ENCODE results near the gene P2RY6.

DNA sequence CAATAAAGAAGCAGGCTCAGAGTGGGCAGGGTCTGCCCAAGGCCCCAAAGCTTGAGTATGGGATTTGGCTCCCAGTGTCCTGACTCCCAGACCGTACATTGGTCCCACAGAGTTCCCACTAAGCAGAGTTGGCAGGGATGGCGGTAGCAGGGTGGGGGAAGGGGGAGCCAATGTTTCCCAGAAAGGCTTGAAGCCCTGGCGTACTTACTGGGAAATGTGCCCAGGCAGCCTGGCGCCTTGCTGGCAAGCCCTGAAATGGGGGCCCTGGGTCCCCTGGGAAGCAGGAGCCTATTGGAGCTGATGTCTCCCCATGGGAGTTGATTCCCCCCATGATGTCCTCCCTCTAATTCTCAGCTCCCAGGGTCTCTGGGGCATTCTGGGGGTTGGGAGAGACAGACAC, 45.2 kb downstream of the P2RY6 start:
- TF ChIP-seq TCF12 (IDR thresholded peaks at IDR 0.05; ENCODE audit: low read depth) = no peak
- no peak for TF ChIP-seq RAD21 (IDR thresholded peaks at IDR 0.05; ENCODE audit: low read depth)
- TF ChIP-seq, protein P1, sequence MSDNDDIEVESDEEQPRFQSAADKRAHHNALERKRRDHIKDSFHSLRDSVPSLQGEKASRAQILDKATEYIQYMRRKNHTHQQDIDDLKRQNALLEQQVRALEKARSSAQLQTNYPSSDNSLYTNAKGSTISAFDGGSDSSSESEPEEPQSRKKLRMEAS (IDR thresholded peaks at IDR 0.05) = no peak
- TF ChIP-seq, protein P2, sequence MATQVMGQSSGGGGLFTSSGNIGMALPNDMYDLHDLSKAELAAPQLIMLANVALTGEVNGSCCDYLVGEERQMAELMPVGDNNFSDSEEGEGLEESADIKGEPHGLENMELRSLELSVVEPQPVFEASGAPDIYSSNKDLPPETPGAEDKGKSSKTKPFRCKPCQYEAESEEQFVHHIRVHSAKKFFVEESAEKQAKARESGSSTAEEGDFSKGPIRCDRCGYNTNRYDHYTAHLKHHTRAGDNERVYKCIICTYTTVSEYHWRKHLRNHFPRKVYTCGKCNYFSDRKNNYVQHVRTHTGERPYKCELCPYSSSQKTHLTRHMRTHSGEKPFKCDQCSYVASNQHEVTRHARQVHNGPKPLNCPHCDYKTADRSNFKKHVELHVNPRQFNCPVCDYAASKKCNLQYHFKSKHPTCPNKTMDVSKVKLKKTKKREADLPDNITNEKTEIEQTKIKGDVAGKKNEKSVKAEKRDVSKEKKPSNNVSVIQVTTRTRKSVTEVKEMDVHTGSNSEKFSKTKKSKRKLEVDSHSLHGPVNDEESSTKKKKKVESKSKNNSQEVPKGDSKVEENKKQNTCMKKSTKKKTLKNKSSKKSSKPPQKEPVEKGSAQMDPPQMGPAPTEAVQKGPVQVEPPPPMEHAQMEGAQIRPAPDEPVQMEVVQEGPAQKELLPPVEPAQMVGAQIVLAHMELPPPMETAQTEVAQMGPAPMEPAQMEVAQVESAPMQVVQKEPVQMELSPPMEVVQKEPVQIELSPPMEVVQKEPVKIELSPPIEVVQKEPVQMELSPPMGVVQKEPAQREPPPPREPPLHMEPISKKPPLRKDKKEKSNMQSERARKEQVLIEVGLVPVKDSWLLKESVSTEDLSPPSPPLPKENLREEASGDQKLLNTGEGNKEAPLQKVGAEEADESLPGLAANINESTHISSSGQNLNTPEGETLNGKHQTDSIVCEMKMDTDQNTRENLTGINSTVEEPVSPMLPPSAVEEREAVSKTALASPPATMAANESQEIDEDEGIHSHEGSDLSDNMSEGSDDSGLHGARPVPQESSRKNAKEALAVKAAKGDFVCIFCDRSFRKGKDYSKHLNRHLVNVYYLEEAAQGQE (IDR thresholded peaks at IDR 0.05; ENCODE audit: low read depth) = no peak
- TF ChIP-seq FOXM1 (IDR thresholded peaks at IDR 0.05; ENCODE audit: borderline replicate concordance, low read depth) = no peak
- no peak for TF ChIP-seq TEAD4 (IDR thresholded peaks at IDR 0.05)
- no peak for TF ChIP-seq NFIC (IDR thresholded peaks at IDR 0.05)
- TF ChIP-seq TAF1 (IDR thresholded peaks at IDR 0.05; ENCODE audit: low read depth) = no peak
- TF ChIP-seq YY1 (IDR thresholded peaks at IDR 0.05; ENCODE audit: low read depth) = no peak
- TF ChIP-seq EP300 (IDR thresholded peaks at IDR 0.05; ENCODE audit: borderline replicate concordance) = no peak
- TF ChIP-seq CREB1 (IDR thresholded peaks at IDR 0.05; ENCODE audit: low read depth) = no peak

Data from Ishikawa (cell line).